ENCODE results near the gene LRRC36.

The LRRC36 gene, protein sequence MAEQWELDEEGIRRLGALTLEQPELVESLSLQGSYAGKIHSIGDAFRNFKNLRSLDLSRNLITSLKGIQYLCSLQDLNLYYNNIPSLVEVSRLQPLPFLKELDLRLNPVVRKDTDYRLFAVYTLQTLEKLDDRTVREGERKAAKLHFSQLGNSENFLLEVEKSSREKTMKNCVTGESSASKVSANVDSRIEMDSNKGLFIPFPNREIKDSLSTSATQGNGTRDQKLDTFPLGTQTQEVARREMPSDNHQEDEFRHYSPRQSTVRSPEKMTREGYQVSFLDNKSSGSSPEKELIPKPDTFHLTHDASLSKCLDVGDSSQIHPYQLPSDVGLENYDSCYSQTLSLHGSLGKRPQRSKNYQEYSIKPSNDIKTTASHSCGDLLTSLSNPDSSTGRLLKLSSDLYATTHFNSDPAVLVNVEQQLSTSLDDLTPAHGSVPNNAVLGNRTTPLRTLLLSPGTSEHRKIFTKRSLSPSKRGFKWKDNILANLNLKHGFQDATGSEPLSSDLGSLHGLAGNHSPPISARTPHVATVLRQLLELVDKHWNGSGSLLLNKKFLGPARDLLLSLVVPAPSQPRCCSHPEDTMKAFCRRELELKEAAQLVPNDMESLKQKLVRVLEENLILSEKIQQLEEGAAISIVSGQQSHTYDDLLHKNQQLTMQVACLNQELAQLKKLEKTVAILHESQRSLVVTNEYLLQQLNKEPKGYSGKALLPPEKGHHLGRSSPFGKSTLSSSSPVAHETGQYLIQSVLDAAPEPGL

GRCh38 chr16:67326472-67327309 is at the start of gene LRRC36, which contains the start of gene KCTD19:
TSS of gene LRRC36 (plus strand) at chr16:67326815. CDS start at chr16:67326863, 48 bp downstream.
TSS of gene KCTD19 (minus strand) at chr16:67326741. CDS start at chr16:67326707, 34 bp downstream.
- Histone ChIP-seq H3K4me1 (ENCODE audit: control insufficient read depth, insufficient read depth, low read length, unreplicated experiment) (peaks cover 18% of the 10 kb centered on the region), H3K27me3 (ENCODE audit: insufficient read depth, low read length) (peaks cover 6% of the 10 kb centered on the region; the same call in 1 of the 2 replicates), H3K4me3 (ENCODE audit: low read depth, low read length) (peak within 1 kb of the TSS; percentile 78), H2AFZ (ENCODE audit: low read length, unreplicated experiment) (peak within 1 kb of the TSS; percentile 94), H3K27ac (ENCODE audit: low read depth, low read length) (no peak within 1 kb of the TSS), H3K36me3 (ENCODE audit: insufficient read depth, low read length) (no peaks in the 10 kb centered on the region), H3K79me2 (ENCODE audit: control insufficient read depth, insufficient read depth, low read length, unreplicated experiment) (no peaks in the 10 kb centered on the region)

DNA sequence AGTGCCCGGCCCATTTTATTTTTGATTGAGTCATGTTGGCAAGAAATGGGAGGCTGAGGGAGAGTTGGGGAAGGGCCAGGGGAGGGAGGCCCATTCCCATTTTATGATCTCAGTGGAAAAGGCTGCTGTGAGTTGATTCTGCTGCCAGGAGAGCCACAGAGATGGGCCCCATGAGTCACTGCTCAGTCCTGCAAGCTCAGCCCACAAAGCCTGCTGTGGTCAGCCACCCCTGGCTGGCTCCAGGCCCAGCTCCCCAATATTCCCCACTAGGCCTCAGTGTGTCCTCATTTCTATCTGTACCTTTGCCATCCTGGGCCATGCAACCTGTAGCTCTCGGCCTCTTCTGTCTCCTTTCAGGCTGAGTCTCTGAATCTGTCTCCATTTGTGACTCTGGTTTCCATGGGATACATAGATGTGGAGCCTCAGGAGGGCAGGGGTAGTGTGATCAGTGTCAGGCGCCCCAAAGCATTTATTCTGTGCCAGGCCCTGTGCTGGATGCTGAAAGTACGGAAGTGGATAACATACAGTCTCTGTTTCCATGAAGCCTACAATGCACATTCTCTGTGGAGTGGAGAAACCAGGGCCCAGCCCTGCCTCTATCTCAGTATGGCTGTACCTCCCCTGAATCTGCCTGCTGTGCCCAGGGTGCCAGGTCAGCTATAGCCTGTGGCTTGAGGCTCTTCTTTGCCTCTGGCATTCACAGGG is 49.2 kb upstream of the LRRC36 start:
- Histone ChIP-seq H3K79me2 (ENCODE audit: control insufficient read depth, insufficient read depth, low read length, unreplicated experiment) (peaks cover 26% of the 10 kb centered on the region), H2AFZ (ENCODE audit: low read length, unreplicated experiment) (no peak overlapping the region), H3K27ac (ENCODE audit: low read depth, low read length) (peak overlapping the region; percentile 95), H3K4me1 (ENCODE audit: control insufficient read depth, insufficient read depth, low read length, unreplicated experiment) (peaks cover 35% of the 10 kb centered on the region), H3K4me3 (ENCODE audit: low read depth, low read length) (peak overlapping the region; percentile 85), H3K36me3 (ENCODE audit: insufficient read depth, low read length) (peaks cover 5% of the 10 kb centered on the region; the same call in 1 of the 2 replicates), H3K27me3 (ENCODE audit: insufficient read depth, low read length) (no peaks in the 10 kb centered on the region)

DNA sequence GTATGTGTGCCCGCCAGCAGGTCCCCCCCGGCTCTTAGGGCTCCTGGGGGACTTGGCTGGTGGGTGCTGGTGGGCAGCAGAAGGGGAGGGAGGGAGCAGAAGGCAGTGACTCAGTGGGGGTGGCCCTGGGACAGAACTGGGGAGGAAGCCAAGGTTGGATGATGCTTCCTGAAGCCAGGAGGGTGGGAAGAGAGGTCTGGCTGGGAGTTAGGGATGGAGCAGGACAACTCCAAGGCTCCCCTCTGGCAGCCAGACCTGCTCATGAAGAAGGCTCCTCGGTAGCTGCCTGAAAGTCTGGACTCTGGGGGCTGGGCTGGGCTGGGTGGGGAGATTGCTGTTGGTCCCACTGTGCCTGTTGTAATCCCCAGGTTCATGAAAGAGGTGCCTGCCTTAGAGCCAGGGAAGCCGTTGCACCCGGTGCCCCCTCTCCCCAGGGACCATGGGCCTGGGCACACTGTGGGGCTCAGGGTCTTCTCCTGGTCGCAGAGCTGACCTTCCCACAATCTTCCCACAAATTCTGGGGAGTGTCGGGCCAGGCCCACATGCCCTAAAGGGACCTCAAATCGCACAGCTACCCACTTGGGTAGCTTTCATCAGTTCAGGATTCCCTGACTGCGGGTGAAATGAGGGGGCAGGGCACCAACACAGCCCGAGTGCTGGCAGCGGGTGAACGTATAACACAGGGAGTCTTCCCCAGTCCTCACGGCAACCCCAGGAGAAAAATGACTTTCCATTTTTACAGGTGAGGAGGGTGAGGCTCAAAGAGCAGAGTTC is 48.4 kb upstream of the LRRC36 start:
- peaks cover 26% of the 10 kb centered on the region for H3K79me2 ChIP-seq (ENCODE audit: control insufficient read depth, insufficient read depth, low read length, unreplicated experiment)
- no peaks in the 10 kb centered on the region for H3K27me3 ChIP-seq (ENCODE audit: insufficient read depth, low read length)
- H3K4me1 ChIP-seq (ENCODE audit: control insufficient read depth, insufficient read depth, low read length, unreplicated experiment), result peaks cover 35% of the 10 kb centered on the region
- peaks cover 13% of the 10 kb centered on the region; the same call in 1 of the 2 replicates for H3K36me3 ChIP-seq (ENCODE audit: insufficient read depth, low read length)
- peak overlapping the region; percentile 85 for H3K4me3 ChIP-seq (ENCODE audit: low read depth, low read length)
- no peak overlapping the region for H2AFZ ChIP-seq (ENCODE audit: low read length, unreplicated experiment)
- peak overlapping the region; percentile 95 for H3K27ac ChIP-seq (ENCODE audit: low read depth, low read length)

DNA sequence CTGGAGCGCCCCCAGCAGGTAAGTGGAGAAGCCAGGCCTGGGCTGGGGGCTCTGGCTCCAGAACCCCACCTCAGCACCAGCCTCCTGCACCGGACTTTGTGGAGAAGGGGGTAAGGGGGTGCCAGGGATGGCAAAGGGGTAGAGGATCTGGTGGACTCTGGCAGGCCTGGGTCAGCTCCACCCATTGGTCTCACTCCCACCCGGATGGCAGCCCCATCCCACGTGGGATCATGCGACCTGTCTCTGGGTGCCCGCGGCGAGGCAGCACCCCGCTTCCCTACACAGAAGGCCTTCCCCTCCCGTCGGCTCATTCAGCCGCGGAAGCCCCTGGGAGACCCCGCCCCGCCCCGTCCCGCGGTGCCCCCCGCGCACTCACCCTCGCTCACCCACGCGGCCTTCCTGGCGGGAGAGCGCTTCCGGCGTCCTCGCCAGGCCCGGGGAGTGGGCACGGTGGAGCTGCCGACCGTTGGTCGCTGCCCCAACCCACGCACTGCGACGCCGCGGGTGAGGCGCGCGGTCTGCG is 47.8 kb upstream of the LRRC36 start:
- H3K4me3 ChIP-seq (ENCODE audit: low read depth, low read length), result peak overlapping the region; percentile 85

GRCh38 chr16:67279296-67280089 is 47.1 kb upstream of the LRRC36 start, which contains the start of gene PLEKHG4:
TSS of gene PLEKHG4 (plus strand) at chr16:67279532. CDS start at chr16:67280045, 513 bp downstream.
- Histone ChIP-seq H3K36me3 (ENCODE audit: insufficient read depth, low read length) (peaks cover 16% of the 10 kb centered on the region; the same call in 1 of the 2 replicates), H2AFZ (ENCODE audit: low read length, unreplicated experiment) (peak within 1 kb of the TSS; percentile 90), H3K4me3 (ENCODE audit: low read depth, low read length) (peak within 1 kb of the TSS; percentile 85), H3K27me3 (ENCODE audit: insufficient read depth, low read length) (no peaks in the 10 kb centered on the region), H3K4me1 (ENCODE audit: control insufficient read depth, insufficient read depth, low read length, unreplicated experiment) (peaks cover 35% of the 10 kb centered on the region), H3K27ac (ENCODE audit: low read depth, low read length) (peak within 1 kb of the TSS; percentile 95), H3K79me2 (ENCODE audit: control insufficient read depth, insufficient read depth, low read length, unreplicated experiment) (peaks cover 26% of the 10 kb centered on the region)

More for the DNA sequence above, 47.8 kb upstream of the LRRC36 start:
- Histone ChIP-seq H2AFZ (ENCODE audit: low read length, unreplicated experiment) (peak overlapping the region; percentile 90), H3K79me2 (ENCODE audit: control insufficient read depth, insufficient read depth, low read length, unreplicated experiment) (peaks cover 26% of the 10 kb centered on the region), H3K27me3 (ENCODE audit: insufficient read depth, low read length) (no peaks in the 10 kb centered on the region), H3K27ac (ENCODE audit: low read depth, low read length) (peak overlapping the region; percentile 95), H3K36me3 (ENCODE audit: insufficient read depth, low read length) (peaks cover 13% of the 10 kb centered on the region; the same call in 1 of the 2 replicates), H3K4me1 (ENCODE audit: control insufficient read depth, insufficient read depth, low read length, unreplicated experiment) (peaks cover 35% of the 10 kb centered on the region)

- peaks cover 32% of the 10 kb centered on the region for H3K4me1 ChIP-seq (ENCODE audit: control insufficient read depth, insufficient read depth, low read length, unreplicated experiment)
- peak overlapping the region; percentile 85 for H3K4me3 ChIP-seq (ENCODE audit: low read depth, low read length)
- no peaks in the 10 kb centered on the region for H3K27me3 ChIP-seq (ENCODE audit: insufficient read depth, low read length)
- no peak overlapping the region for H2AFZ ChIP-seq (ENCODE audit: low read length, unreplicated experiment)
- no peak overlapping the region for H3K27ac ChIP-seq (ENCODE audit: low read depth, low read length)
- H3K79me2 ChIP-seq (ENCODE audit: control insufficient read depth, insufficient read depth, low read length, unreplicated experiment), result peaks cover 23% of the 10 kb centered on the region
- peaks cover 17% of the 10 kb centered on the region; the same call in 1 of the 2 replicates for H3K36me3 ChIP-seq (ENCODE audit: insufficient read depth, low read length)
These were observed 46.3 kb upstream of the LRRC36 start for GRCh38 chr16:67280090-67281015.

GRCh38 chr16:67281536-67282446 is 44.8 kb upstream of the LRRC36 start:
- Histone ChIP-seq H3K27me3 (ENCODE audit: insufficient read depth, low read length) (no peaks in the 10 kb centered on the region), H3K36me3 (ENCODE audit: insufficient read depth, low read length) (peaks cover 13% of the 10 kb centered on the region; the same call in 1 of the 2 replicates), H3K79me2 (ENCODE audit: control insufficient read depth, insufficient read depth, low read length, unreplicated experiment) (peaks cover 13% of the 10 kb centered on the region), H3K27ac (ENCODE audit: low read depth, low read length) (no peak overlapping the region), H3K4me3 (ENCODE audit: low read depth, low read length) (no peak overlapping the region), H3K4me1 (ENCODE audit: control insufficient read depth, insufficient read depth, low read length, unreplicated experiment) (peaks cover 26% of the 10 kb centered on the region), H2AFZ (ENCODE audit: low read length, unreplicated experiment) (no peak overlapping the region)
